Left lung (tissue), 10 donors: ENCODE data around the gene GCHFR. TPM values are rescaled to one million over a fixed set of nuclear protein-coding genes. Genes with fewer than 3 reads are reported as not detected.
A peak's percentile ranks its signal among the peaks of the same experiment; 100 is the strongest.

Experiments used
- ATAC-seq: fragments of 200-7000 bp; cut with Tn5 transposase; one replicate; pipeline ENCODE4 v1.9.1; 2020; ENCODE audit warnings: moderate library complexity
- DNase-seq, 4 donors: peaks; one replicate each; pipeline ENCODE4 v3.0.0-alpha.2; 2013 to 2020
- H3K27ac ChIP-seq, 2 donors: fragments of 200-600 bp; sonication (generic) in 1 of 2; one replicate each; pipeline versions ENCODE4 v1.5.0 to v1.8.0; 2020 to 2021
- H3K27me3 ChIP-seq, 2 donors: fragments of 200-600 bp; sonication (generic) in 1 of 2; one replicate each; pipeline versions ENCODE4 v1.5.0 to v1.8.0; 2020 to 2021
- H3K36me3 ChIP-seq, 2 donors: fragments of 200-600 bp; sonication (generic) in 1 of 2; one replicate each; pipeline versions ENCODE4 v1.5.0 to v1.8.0; 2020 to 2021
- H3K4me1 ChIP-seq, 2 donors: fragments of 200-600 bp; one replicate each; pipeline ENCODE4 v1.8.0; 2021
- H3K4me3 ChIP-seq, 2 donors: fragments of 200-600 bp; sonication (generic) in 1 of 2; one replicate each; pipeline versions ENCODE4 v1.5.0 to v1.8.0; 2020 to 2021; ENCODE audit warnings: mild to moderate bottlenecking in 1 of 2
- H3K9me3 ChIP-seq, 2 donors: fragments of 200-600 bp; sonication (generic) in 1 of 2; one replicate each; pipeline versions ENCODE4 v1.5.0 to v1.8.0; 2020 to 2021
- CTCF ChIP-seq, 2 donors: fragments of 200-600 bp; sonication (generic) in 1 of 2; IDR thresholded peaks; one replicate each; pipeline versions ENCODE4 v1.5.0 to v1.8.0; 2021; ENCODE audit warnings: antibody characterized with exemption in 2 of 2
- intact Hi-C, 2 donors: fragments of 100-400 bp; cut with DNase I; formaldehyde crosslinking; loops; one replicate each; pipeline versions ENCODE4 v1.11.2 to v1.14.2; 2022
- polyA plus RNA-seq, 6 donors: library from polyadenylated mRNA; unstranded; fragments of 120-200 nt; gene quantifications; one replicate each; pipeline ENCODE4 v1.2.1, GENCODE V29; 2013; ENCODE audit not compliant: insufficient read length in 6 of 6
- total RNA-seq, 2 donors: library from RNA; stranded (reverse); fragmentation: NEBNext Ultra II Directional; extraction: Animal tissue kit (Norgen Biotek cat#: 25700); gene quantifications; one replicate each; pipeline ENCODE4 v1.2.1, GENCODE V29; 2021
- donor health status: DM: no; HTN: yes; CAD: no.
- donor health status: DM: no; HTN: no; CAD: no.

GCHFR gene
- total and polyA plus RNA-seq, 8 donors: 12.7 to 61.5 (median 16.5) TPM

- ATAC-seq: no peak
- no peak overlapping the region for H3K27ac ChIP-seq
- intact Hi-C loops: no loop called here
- no peaks in the 10 kb centered on the region for H3K27me3 ChIP-seq
- TF ChIP-seq CTCF (IDR thresholded peaks at IDR 0.05): no peak
- no peaks in the 10 kb centered on the region for H3K9me3 ChIP-seq
- DNase-seq: no peak
- no peak overlapping the region for H3K4me3 ChIP-seq
- peaks cover 0 to 10% of the 10 kb centered on the region in 2 donors for H3K36me3 ChIP-seq
- H3K4me1 ChIP-seq: peaks cover 8 to 58% of the 10 kb centered on the region in 2 donors
Measured at GRCh38 chr15:40790718-40791117, 26.9 kb downstream of the GCHFR start.

GRCh38 chr15:40792394-40792793, 28.5 kb downstream of the GCHFR start:
- intact Hi-C loops: no loop called here
- H3K27ac ChIP-seq: no peak overlapping the region
- ATAC-seq: no peak
- no peak overlapping the region for H3K4me3 ChIP-seq
- H3K9me3 ChIP-seq: no peaks in the 10 kb centered on the region
- DNase-seq: no peak
- peaks cover 0 to 10% of the 10 kb centered on the region in 2 donors for H3K36me3 ChIP-seq
- TF ChIP-seq CTCF (IDR thresholded peaks at IDR 0.05): no peak
- no peaks in the 10 kb centered on the region for H3K27me3 ChIP-seq
- peaks cover 8 to 57% of the 10 kb centered on the region in 2 donors for H3K4me1 ChIP-seq

GRCh38 chr15:40793216-40793989, 29.5 kb downstream of the GCHFR start:
- intact Hi-C loops: no loop called here
- DNase-seq: peak in 1 of 4 donors; percentile 38
- Histone ChIP-seq H3K36me3 (peaks cover 0 to 12% of the 10 kb centered on the region in 2 donors), H3K4me3 (no peak overlapping the region), H3K9me3 (no peaks in the 10 kb centered on the region), H3K27me3 (no peaks in the 10 kb centered on the region), H3K4me1 (peaks cover 3 to 48% of the 10 kb centered on the region in 2 donors), H3K27ac (no peak overlapping the region)
- ATAC-seq: peak; percentile 33
- TF ChIP-seq CTCF (IDR thresholded peaks at IDR 0.05): no peak

GRCh38 chr15:40796041-40796440, 32.2 kb downstream of the GCHFR start:
- peak overlapping the region in 1 of 2 donors; percentile 23 for H3K27ac ChIP-seq
- ATAC-seq: no peak
- no peak overlapping the region for H3K4me3 ChIP-seq
- no peak for TF ChIP-seq CTCF (IDR thresholded peaks at IDR 0.05)
- no peak for DNase-seq
- intact Hi-C loops: no loop called here
- peaks cover 0 to 18% of the 10 kb centered on the region in 2 donors for H3K36me3 ChIP-seq
- H3K9me3 ChIP-seq: no peaks in the 10 kb centered on the region
- H3K4me1 ChIP-seq: peaks cover 3 to 44% of the 10 kb centered on the region in 2 donors
- no peaks in the 10 kb centered on the region for H3K27me3 ChIP-seq

- Histone ChIP-seq H3K9me3 (no peaks in the 10 kb centered on the region), H3K4me3 (no peak overlapping the region), H3K4me1 (peaks cover 3 to 44% of the 10 kb centered on the region in 2 donors), H3K27me3 (no peaks in the 10 kb centered on the region), H3K27ac (peak overlapping the region in 1 of 2 donors; percentile 23), H3K36me3 (peaks cover 0 to 14% of the 10 kb centered on the region in 2 donors)
- intact Hi-C loops: no loop called here
- DNase-seq (peak in 1 of 4 donors; percentile 0), ATAC-seq (no peak)
- no peak for TF ChIP-seq CTCF (IDR thresholded peaks at IDR 0.05)
Measured at GRCh38 chr15:40796512-40796911, 32.6 kb downstream of the GCHFR start.
